Measurements from ENCODE around the gene ATL2.
"Not testable (repeated sequence)": the region's sequence is repeated elsewhere in the genome, so short reads cannot be mapped to it uniquely, and the experiment has no call there.

The ATL2 gene

DNA sequence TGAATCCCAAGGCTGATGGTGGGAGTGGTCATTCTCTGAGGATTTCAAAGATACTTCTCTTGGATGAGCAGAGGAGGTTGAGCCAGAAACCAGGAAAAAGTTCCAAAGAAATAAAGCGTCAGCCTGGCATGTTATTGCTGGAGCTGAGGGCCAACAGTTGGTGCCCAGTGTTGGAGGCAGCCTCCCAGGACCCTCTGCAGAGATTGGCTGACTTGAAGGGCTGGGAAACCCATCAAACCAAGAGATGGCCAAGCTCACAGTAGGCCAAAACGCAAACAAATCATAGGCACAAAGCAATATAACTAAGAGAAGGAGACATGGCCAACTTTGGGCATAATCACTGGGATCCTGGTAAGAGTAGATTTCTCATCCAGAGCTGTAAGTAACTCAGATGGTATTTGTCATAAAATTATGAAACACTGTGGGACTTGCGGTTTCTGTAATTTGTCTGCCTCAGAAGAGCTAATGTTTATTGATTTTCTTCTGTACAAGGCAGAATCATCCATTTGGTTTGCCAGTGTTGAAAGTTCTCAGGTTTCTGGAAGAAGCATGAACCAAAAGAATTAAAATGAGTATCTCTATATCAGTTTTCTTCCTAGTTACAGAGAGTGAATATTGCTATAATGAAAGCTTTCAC lies 108.3 kb downstream of the ATL2 start:
- DNase-seq, result no peak

GRCh38 chr2:38268001-38268400 lies 109.1 kb downstream of the ATL2 start:
- no peak for DNase-seq

DNA sequence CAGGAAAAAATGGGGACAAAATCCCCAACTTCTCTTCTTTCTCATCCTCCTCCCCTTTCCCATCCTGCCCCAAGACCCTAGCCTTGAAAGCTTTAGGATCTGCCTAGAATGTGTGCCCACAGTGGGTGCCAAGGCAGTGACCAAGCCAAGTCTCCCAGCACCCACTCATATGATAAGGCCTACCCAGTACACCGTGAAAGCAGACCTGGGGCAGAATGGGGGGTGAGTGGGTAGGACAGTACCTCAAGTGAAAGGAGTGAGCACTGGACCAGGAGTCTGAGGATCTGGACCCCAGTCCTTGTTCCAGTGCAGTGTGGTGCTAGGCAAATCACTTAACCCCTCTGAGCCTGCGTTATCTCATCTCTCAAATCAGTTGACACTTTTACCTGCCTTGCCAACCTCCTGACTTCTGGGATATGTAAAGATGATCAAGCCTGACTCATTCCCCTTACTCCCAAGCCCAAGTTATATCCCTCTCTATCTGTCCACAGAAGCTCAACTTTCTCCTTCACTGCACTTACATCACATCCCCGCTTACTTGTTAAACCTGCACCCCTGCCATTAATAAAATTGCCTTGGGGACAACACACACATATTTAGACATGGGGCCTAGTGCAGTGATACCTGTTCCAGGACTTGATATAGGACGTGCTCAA lies 109.7 kb downstream of the ATL2 start:
- DNase-seq, result no peak

GRCh38 chr2:38266382-38267061 lies 110.6 kb downstream of the ATL2 start:
- DNase-seq, result no peak

DNA sequence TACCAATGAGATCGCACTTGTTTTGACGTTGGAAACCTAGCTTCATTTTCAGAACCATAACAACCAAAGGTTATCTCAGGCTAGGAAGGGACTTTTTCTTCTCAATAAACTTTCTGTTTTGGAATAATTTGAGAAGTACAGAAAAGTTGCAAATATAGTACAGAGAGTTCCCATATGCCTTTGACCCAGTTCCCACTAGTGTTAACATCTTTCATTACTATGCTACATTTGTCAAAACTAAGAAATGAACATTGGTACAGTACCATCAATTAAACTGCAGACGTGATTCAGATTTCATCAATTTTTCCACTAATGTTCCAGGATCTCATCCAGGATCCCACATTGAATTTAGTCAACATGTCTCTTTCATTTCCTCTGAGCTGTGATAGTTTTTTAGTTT lies 111.6 kb downstream of the ATL2 start:
- no peak for DNase-seq

GRCh38 chr2:38264396-38265221 lies 112.5 kb downstream of the ATL2 start:
- DNase-seq, result no peak

DNA sequence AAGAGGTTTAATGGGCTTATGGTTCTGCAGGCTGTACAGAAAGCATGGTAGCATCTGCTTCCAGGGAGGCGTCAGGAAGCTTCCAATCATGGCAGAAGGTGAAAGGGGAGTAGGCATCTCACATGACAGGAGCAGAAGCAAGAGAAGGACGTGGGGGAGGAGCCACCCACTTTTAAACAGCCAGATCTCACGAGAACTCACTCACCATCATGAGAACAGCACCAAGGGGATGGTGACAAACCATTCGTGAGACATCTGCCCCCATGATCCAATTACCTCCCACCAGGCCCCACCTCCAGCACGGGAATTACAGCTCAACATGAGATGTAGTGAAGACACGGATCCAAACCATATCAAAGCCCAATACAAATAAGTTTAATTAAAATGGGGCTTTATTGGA lies 113.8 kb downstream of the ATL2 start:
- no peak for DNase-seq

DNA sequence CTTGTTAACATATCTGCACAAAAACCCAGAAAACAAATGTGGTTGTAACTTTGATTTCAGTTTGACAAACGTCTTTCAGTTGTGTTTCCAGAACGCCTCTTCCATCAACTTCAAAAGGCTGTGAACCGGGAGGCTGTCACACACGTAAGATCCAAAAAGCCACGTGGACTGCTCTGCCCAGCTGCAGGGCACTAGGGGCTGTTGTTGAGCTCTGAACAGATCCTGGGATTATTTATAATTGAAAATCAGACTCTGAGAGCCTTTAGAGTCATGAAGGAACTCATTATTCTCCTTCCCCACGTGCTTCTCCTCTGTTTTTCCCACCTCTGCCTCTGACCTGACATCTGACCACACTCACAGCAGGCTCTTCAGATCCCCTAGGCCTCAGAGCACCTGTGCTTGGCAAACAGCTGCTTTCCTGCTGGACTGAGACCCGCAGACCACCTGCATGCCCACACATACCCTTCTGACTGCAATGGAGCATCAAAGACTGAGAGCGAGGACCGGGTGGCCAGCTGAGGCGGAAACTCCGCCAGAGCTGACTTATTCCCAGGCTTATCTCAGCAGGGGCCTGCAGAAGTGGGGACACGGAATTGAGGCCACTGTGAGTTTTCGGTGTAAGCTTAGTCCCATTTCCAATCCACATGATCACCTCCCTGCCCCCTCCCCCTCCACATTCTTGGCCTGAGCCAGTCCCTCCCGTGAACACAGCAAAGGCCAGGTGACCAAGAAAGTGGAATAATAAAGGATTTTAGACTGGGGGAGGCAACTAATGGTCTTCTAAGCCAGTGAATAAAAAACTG lies 114.8 kb downstream of the ATL2 start:
- DNase-seq, result no peak

DNA sequence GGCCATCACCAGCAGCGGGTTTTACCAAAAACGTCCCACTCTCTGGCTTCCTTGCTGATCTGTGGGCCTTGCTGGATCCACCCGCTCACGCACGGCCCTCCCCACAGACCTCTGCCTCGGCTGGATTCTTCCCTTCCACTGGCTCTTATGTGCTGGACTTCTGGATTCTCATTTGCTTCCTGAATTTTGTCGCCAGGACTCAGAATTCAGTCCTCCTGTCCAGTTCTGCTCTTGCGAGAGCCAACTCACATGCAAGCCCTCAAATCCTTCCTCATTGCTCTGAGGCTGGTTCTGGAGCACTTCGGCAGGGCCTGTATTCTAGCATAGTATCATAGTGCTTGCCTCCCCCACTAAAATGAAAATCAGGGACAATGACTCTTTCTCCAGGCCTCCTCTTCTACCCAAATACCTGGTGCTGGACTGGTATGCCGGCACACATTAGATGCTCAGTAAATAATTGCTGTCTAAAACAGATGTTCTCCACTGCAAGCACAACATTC lies 115.5 kb downstream of the ATL2 start:
- DNase-seq, result no peak

DNA sequence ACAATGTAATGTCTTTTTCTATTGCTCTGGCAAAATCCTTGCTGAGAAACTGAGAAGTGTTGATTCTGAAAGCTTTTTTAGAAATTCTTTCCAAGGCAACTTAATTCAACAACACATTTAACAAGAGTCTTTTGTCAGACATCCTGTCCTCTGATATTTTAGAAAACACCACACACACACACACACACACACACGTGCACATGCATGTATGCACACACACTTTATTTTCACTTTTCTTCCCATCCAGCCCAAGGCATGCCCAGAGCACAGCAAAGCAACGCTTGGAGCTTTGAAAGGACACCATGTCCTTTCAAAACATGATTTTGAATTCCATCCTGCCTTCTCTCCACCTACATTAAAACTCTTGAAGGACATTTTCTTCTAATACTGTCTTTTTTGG lies 116.1 kb downstream of the ATL2 start:
- no peak for DNase-seq

GRCh38 chr2:38260469-38260868 lies 116.6 kb downstream of the ATL2 start:
- DNase-seq, result no peak

- no peak for DNase-seq
Measured at GRCh38 chr2:38259311-38259710, 117.8 kb downstream of the ATL2 start.

GRCh38 chr2:38257680-38258079 lies 119.4 kb downstream of the ATL2 start:
- not testable (repeated sequence) for DNase-seq

GRCh38 chr2:38256610-38257009 lies 120.5 kb downstream of the ATL2 start:
- no peak for DNase-seq

- DNase-seq, result no peak
Measured at GRCh38 chr2:38255211-38255610, 121.9 kb downstream of the ATL2 start.

- no peak for DNase-seq
Measured at GRCh38 chr2:38254796-38255195, 122.3 kb downstream of the ATL2 start.

GRCh38 chr2:38251940-38252339 lies 125.1 kb downstream of the ATL2 start:
- DNase-seq, result no peak

- DNase-seq, result no peak
Measured at GRCh38 chr2:38248707-38249106, 128.4 kb downstream of the ATL2 start.

DNA sequence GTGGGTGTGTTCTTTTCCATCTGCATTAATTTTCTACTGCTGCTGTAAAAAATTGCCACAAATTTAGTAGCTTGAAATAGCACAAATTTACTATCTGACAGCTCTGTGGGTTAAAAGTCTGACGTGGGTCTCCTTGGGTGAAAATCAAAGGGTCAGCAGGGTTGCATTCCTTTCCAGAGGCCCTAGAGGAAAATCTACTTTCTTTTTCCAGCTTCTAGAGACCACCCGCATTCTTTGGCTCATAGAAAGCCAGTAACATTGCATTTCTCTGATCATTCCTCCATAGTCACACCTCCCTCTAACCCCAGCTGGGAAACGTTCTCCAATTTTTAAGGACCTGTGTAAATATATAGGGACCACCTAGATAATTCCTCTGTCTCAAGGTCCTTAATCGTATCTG lies 128.8 kb downstream of the ATL2 start:
- no peak for DNase-seq

GRCh38 chr2:38246105-38246504 lies 131.0 kb downstream of the ATL2 start:
- DNase-seq, result no peak

GRCh38 chr2:38245114-38245641 lies 131.9 kb downstream of the ATL2 start:
- no peak for DNase-seq

GRCh38 chr2:38244301-38244700 lies 132.8 kb downstream of the ATL2 start:
- DNase-seq, result no peak
